DOHH2 (cell line): ENCODE measurements around the gene GJB1.
"Not testable (repeated sequence)": the region's sequence is repeated elsewhere in the genome, so short reads cannot be mapped to it uniquely, and the experiment has no call there.

Experiments used
- H3F3A ChIP-seq: fragments of 200-600 bp; sonication (generic), shearing (Covaris generic); 2 replicates; pipeline ENCODE4 v1.6.0; 2016; ENCODE audit warnings: antibody characterized with exemption, mild to moderate bottlenecking; ENCODE audit not compliant: control insufficient read depth, insufficient read depth
- H3K27ac ChIP-seq: fragments of 200-600 bp; sonication (generic); 2 replicates; pipeline ENCODE4 v1.5.1; 2014; ENCODE audit warnings: low read depth, mild to moderate bottlenecking, low read length, moderate library complexity
- H3K27me3 ChIP-seq: fragments of 200-600 bp; sonication (generic); 2 replicates; pipeline ENCODE4 v1.6.1; 2014; ENCODE audit warnings: mild to moderate bottlenecking, low read length, mixed read lengths; ENCODE audit not compliant: control insufficient read depth
- H3K36me3 ChIP-seq: fragments of 200-600 bp; sonication (generic); 2 replicates; pipeline ENCODE4 v1.6.1; 2014; ENCODE audit warnings: mild to moderate bottlenecking, low read length, moderate library complexity, mixed read lengths; ENCODE audit not compliant: control insufficient read depth
- H3K4me1 ChIP-seq: fragments of 200-600 bp; sonication (generic); 2 replicates; pipeline ENCODE4 v1.6.1; 2014; ENCODE audit warnings: mild to moderate bottlenecking, low read length, mixed read lengths; ENCODE audit not compliant: control insufficient read depth
- H3K4me2 ChIP-seq: fragments of 200-600 bp; sonication (generic); 2 replicates; pipeline ENCODE4 v1.6.0; 2014; ENCODE audit warnings: mild to moderate bottlenecking, low read length, moderate library complexity
- H3K4me3 ChIP-seq: fragments of 200-600 bp; sonication (generic); 2 replicates; pipeline ENCODE4 v1.5.1; 2014; ENCODE audit warnings: mild to moderate bottlenecking, low read length, mixed read lengths
- H3K79me2 ChIP-seq: fragments of 200-600 bp; sonication (generic); 2 replicates; pipeline ENCODE4 v1.6.1; 2014; ENCODE audit warnings: mild to moderate bottlenecking, low read length, mixed read lengths; ENCODE audit not compliant: control insufficient read depth
- H3K9me2 ChIP-seq: fragments of 200-600 bp; sonication (generic); replicated peaks from 2 replicates; pipeline ENCODE4 v1.6.1; 2014; ENCODE audit warnings: mild to moderate bottlenecking, low read length, mixed read lengths; ENCODE audit not compliant: control insufficient read depth
- H3K9me3 ChIP-seq: fragments of 200-600 bp; sonication (generic); 2 replicates; pipeline ENCODE4 v1.6.1; 2014; ENCODE audit warnings: antibody characterized with exemption, low read length, mixed read lengths; ENCODE audit not compliant: control insufficient read depth, insufficient read depth
- H4K20me1 ChIP-seq: fragments of 200-600 bp; sonication (generic); 2 replicates; pipeline ENCODE4 v1.6.0; 2014; ENCODE audit warnings: low read depth, mild to moderate bottlenecking, antibody characterized with exemption, low read length, moderate library complexity; ENCODE audit not compliant: control insufficient read depth, insufficient read depth
- CTCF ChIP-seq: fragments of 200-600 bp; sonication (generic); IDR thresholded peaks from one replicate; pipeline ENCODE4 v1.5.1; 2014; ENCODE audit warnings: antibody characterized with exemption, mild to moderate bottlenecking, low read depth, low read length; ENCODE audit not compliant: poor library complexity, severe bottlenecking
- EZH2phosphoT487 ChIP-seq: fragments of 200-600 bp; sonication (generic); IDR thresholded peaks from 2 replicates; pipeline ENCODE4 v1.6.1; 2017; ENCODE audit warnings: borderline replicate concordance, mild to moderate bottlenecking, antibody characterized with exemption, low read length, moderate library complexity, mixed read lengths

The GJB1 gene

DNA sequence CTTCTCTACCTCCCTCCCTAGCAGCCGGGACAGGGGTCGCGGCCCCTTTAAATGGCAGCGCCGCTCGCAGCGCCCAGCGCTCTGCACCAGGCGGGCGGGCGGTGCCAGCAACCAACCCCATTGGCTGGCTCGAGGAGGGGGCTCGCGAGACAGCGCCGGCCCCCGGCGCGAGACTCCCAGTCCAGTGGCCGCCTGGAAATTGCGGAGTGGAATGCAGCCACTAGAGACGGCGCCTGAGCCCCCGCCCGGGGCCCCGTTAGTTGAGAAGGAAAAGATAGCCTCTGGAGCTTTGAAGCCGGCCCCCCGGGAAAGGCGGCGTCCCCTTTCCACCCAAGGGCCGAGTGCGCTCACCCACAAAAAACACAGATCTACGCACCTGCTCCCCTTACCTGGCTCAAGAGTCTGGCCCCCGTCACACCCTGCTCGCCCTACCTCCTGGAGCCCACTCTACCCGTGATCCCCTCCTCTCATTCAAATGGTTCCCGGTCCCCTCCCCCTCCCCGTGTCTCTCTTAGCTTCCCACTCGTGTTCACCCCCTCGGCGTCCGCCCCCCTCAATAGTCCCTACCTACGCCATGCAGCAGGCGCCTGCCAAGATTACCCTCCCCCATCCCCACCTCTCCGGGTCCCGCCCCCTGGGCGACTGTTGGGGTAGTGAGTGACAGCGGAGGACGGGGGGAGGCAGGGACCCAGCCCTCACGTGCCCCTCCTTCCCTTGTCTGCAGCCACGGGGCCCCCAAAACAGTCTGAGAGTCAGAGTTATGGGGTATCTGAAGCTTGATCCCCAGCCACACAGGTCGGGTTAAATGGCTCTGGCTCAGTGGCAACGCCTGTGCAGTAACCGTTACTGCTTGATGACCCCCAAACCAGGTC, 31.3 kb downstream of the GJB1 start, which contains the start of gene ZMYM3:
TSS of gene ZMYM3 (minus strand) at position 49 of the 872 bp plus-strand sequence. CDS start 885 bp downstream, outside the sequence.
- H3F3A ChIP-seq = no peaks in the 10 kb centered on the region
- H3K9me2 ChIP-seq = no peaks in the 10 kb centered on the region
- H3K4me3 ChIP-seq = peak within 1 kb of the TSS; percentile 92
- no peaks in the 10 kb centered on the region for H4K20me1 ChIP-seq
- no peaks in the 10 kb centered on the region for H3K27me3 ChIP-seq
- peak within 1 kb of the TSS; percentile 78 for H3K4me2 ChIP-seq
- peaks cover 23% of the 10 kb centered on the region for H3K4me1 ChIP-seq
- TF ChIP-seq EZH2phosphoT487 (no peak), CTCF (no peak)
- H3K27ac ChIP-seq = peak within 1 kb of the TSS; percentile 77
- peaks cover 19% of the 10 kb centered on the region for H3K36me3 ChIP-seq
- no peaks in the 10 kb centered on the region for H3K9me3 ChIP-seq
- H3K79me2 ChIP-seq = peaks cover 17% of the 10 kb centered on the region

GRCh38 chrX:71256051-71256450, 33.0 kb downstream of the GJB1 start:
- Histone ChIP-seq H3K4me3 (peak overlapping the region; percentile 92), H3K27ac (0 out of 2 replicates have a peak overlapping the region, but pooled peaks have one; percentile 77), H3K36me3 (peaks cover 5% of the 10 kb centered on the region; the same call in 1 of the 2 replicates), H3K79me2 (peaks cover 17% of the 10 kb centered on the region), H3K4me2 (peak overlapping the region; percentile 78), H4K20me1 (no peaks in the 10 kb centered on the region), H3K9me3 (no peaks in the 10 kb centered on the region), H3K27me3 (no peaks in the 10 kb centered on the region), H3K9me2 (no peaks in the 10 kb centered on the region), H3F3A (no peaks in the 10 kb centered on the region), H3K4me1 (peaks cover 23% of the 10 kb centered on the region)
- no peak for TF ChIP-seq EZH2phosphoT487
- no peak for TF ChIP-seq CTCF

GRCh38 chrX:71256856-71257255, 33.8 kb downstream of the GJB1 start:
- Histone ChIP-seq H3K27me3 (no peaks in the 10 kb centered on the region), H3K4me3 (no peak overlapping the region), H3K4me2 (no peak overlapping the region)

GRCh38 chrX:71268624-71269023, 45.6 kb downstream of the GJB1 start:
- not testable (repeated sequence) for H3K9me3 ChIP-seq, H3K27me3 ChIP-seq, H3K27ac ChIP-seq, H3F3A ChIP-seq, H3K4me1 ChIP-seq, H3K9me2 ChIP-seq, H3K4me3 ChIP-seq, H3K36me3 ChIP-seq, H3K79me2 ChIP-seq, H3K4me2 ChIP-seq, H4K20me1 ChIP-seq

More at GRCh38 chrX:71256856-71257255, 33.8 kb downstream of the GJB1 start:
- Histone ChIP-seq H3K36me3 (peaks cover 2% of the 10 kb centered on the region; the same call in 1 of the 2 replicates), H4K20me1 (no peaks in the 10 kb centered on the region), H3K9me3 (no peaks in the 10 kb centered on the region), H3F3A (no peaks in the 10 kb centered on the region), H3K9me2 (no peaks in the 10 kb centered on the region), H3K79me2 (peaks cover 17% of the 10 kb centered on the region), H3K27ac (no peak overlapping the region), H3K4me1 (peaks cover 22% of the 10 kb centered on the region)
- TF ChIP-seq EZH2phosphoT487 (no peak), CTCF (no peak)
